A549 (cell line): ENCODE results near the gene PCOLCE2. TPM values are rescaled to one million over a fixed set of nuclear protein-coding genes. Genes with fewer than 3 reads are reported as not detected.

ENCODE experiments used
- ATAC-seq, 2 experiments: fragments of 200-7000 bp in 1 of 2; fragments of >200 bp in 1 of 2; cut with Nextera tagmentation in 1 of 2; cut with Tn5 transposase in 1 of 2; 3 replicates each; pipeline versions ENCODE4 v1.8.0 to v1.9.1; 2018 to 2020; ENCODE audit warnings: mild to moderate bottlenecking in 1 of 2, moderate library complexity in 1 of 2
- CTCF ChIA-PET: fragments of 300-600 bp; sonication (Branson Sonifier 250); formaldehyde crosslinking; extraction: SDS; loops from one replicate; lab custom pipeline; 2021; ENCODE audit warnings: antibody characterized with exemption, inconsistent platforms; lab: Yijun Ruan, JAX
- POLR2A ChIA-PET: fragments of 350-600 bp; formaldehyde crosslinking; extraction: SDS; loops from one replicate; lab custom pipeline; 2021; ENCODE audit warnings: antibody characterized with exemption, inconsistent platforms; lab: Yijun Ruan, JAX
- DNase-seq, 2 experiments: peaks; one replicate each; pipeline versions ENCODE4 v3.0.0 to v3.0.0-alpha.2; 2011 to 2016; ENCODE audit warnings: low read depth in 1 of 2, low spot score in 1 of 2
- FAIRE-seq: peaks from 2 replicates; lab custom pipeline; 2011; peaks lifted over from hg19 to GRCh38; lab: Jason Lieb, UNC
- H3K27ac ChIP-seq, 2 experiments: fragments of >200 bp; sonication (Bioruptor Twin); formaldehyde crosslinking; 3 replicates each; pipeline ENCODE4 v1.5.1; 2016 to 2017
- H3K4me1 ChIP-seq: fragments of >200 bp; sonication (Bioruptor Twin); formaldehyde crosslinking; 3 replicates; pipeline ENCODE4 v1.6.1; 2016
- H3K4me2 ChIP-seq: fragments of >200 bp; sonication (Bioruptor Twin); formaldehyde crosslinking; 3 replicates; pipeline ENCODE4 v1.6.1; 2016
- H3K4me3 ChIP-seq: fragments of >200 bp; sonication (Bioruptor Twin); formaldehyde crosslinking; 3 replicates; pipeline ENCODE4 v1.5.1; 2016
- H3K9me3 ChIP-seq: fragments of >200 bp; sonication (Bioruptor Twin); formaldehyde crosslinking; 3 replicates; pipeline ENCODE4 v1.6.1; 2016
- CBX2 ChIP-seq: fragments of 200-600 bp; sonication (generic); IDR thresholded peaks from 2 replicates; pipeline ENCODE4 v1.6.1; 2016; ENCODE audit warnings: low read depth, mild to moderate bottlenecking, borderline replicate concordance
- EHF ChIP-seq: fragments of 250-450 bp; sonication (Bioruptor Pico); IDR thresholded peaks from 2 replicates; pipeline ENCODE4 v1.5.0; 2020; ENCODE audit warnings: mild to moderate bottlenecking
- ELK1 ChIP-seq: fragments of 150-350 bp; IDR thresholded peaks from 2 replicates; pipeline ENCODE4 v1.6.1; 2014; ENCODE audit warnings: low read depth, mild to moderate bottlenecking, low read length
- FOXS1 ChIP-seq: fragments of 250-450 bp; sonication (Bioruptor Pico); IDR thresholded peaks from 2 replicates; pipeline ENCODE4 v1.5.0; 2020; ENCODE audit warnings: mild to moderate bottlenecking, moderate library complexity
- GATA3 ChIP-seq: IDR thresholded peaks from 2 replicates; pipeline ENCODE4 v1.6.1; 2012; ENCODE audit warnings: borderline replicate concordance
- HDAC2 ChIP-seq: fragments of 200-600 bp; sonication (generic); IDR thresholded peaks from 2 replicates; pipeline ENCODE4 v1.6.1; 2016
- HEYL ChIP-seq: fragments of 250-450 bp; sonication (Bioruptor Pico); IDR thresholded peaks from 2 replicates; pipeline ENCODE4 v1.8.0; 2021; ENCODE audit warnings: mild to moderate bottlenecking, moderate library complexity
- HMGXB4 ChIP-seq: fragments of 250-450 bp; sonication (Bioruptor Pico); IDR thresholded peaks from 2 replicates; pipeline ENCODE4 v1.5.0; 2021; ENCODE audit warnings: mild to moderate bottlenecking, moderate library complexity, borderline replicate concordance
- HOXB5 ChIP-seq: fragments of 250-450 bp; sonication (Bioruptor Pico); IDR thresholded peaks from 2 replicates; pipeline ENCODE4 v1.5.0; 2020; ENCODE audit warnings: mild to moderate bottlenecking, moderate library complexity
- JUNB ChIP-seq: fragments of >200 bp; sonication (Bioruptor Twin); formaldehyde crosslinking; IDR thresholded peaks from 2 replicates; pipeline ENCODE4 v1.6.1; 2016
- MAFK ChIP-seq: fragments of 450-650 bp; IDR thresholded peaks from 2 replicates; pipeline ENCODE4 v1.6.1; 2014; ENCODE audit not compliant: partially characterized antibody
- MAX ChIP-seq: IDR thresholded peaks from 2 replicates; pipeline ENCODE4 v1.6.1; 2012
- MAZ ChIP-seq: fragments of 150-350 bp; IDR thresholded peaks from 2 replicates; pipeline ENCODE4 v1.6.1; 2014; ENCODE audit warnings: antibody characterized with exemption, low read depth, low read length, borderline replicate concordance
- MYC ChIP-seq: IDR thresholded peaks from 2 replicates; pipeline ENCODE4 v1.6.1; 2012; ENCODE audit warnings: mild to moderate bottlenecking, inconsistent platforms, low read length, improper control_type of control experiment, borderline replicate concordance
- NPAS2 ChIP-seq: fragments of 250-450 bp; sonication (Bioruptor Pico); IDR thresholded peaks from 2 replicates; pipeline ENCODE4 v1.8.0; 2022; ENCODE audit warnings: mild to moderate bottlenecking, moderate library complexity, borderline replicate concordance
- NR3C1 ChIP-seq: fragments of >200 bp; sonication (Bioruptor Twin); formaldehyde crosslinking; IDR thresholded peaks from 3 replicates; pipeline ENCODE4 v1.6.1; 2017
- PBX3 ChIP-seq: IDR thresholded peaks from 2 replicates; pipeline ENCODE4 v1.6.1; 2012
- RARB ChIP-seq: fragments of 250-450 bp; sonication (Bioruptor Pico); IDR thresholded peaks from 2 replicates; pipeline ENCODE4 v1.8.0; 2021; ENCODE audit warnings: mild to moderate bottlenecking, moderate library complexity
- RNF2 ChIP-seq: fragments of 200-600 bp; sonication (generic); IDR thresholded peaks from 2 replicates; pipeline ENCODE4 v1.6.1; 2016; ENCODE audit warnings: low read depth, mild to moderate bottlenecking, antibody characterized with exemption, moderate library complexity, borderline replicate concordance
- SMC3 ChIP-seq: fragments of >200 bp; sonication (Bioruptor Twin); formaldehyde crosslinking; IDR thresholded peaks from 3 replicates; pipeline ENCODE4 v1.6.1; 2018; ENCODE audit warnings: inconsistent platforms
- TP53 ChIP-seq: fragments of 250-450 bp; sonication (Bioruptor Pico); IDR thresholded peaks from 2 replicates; pipeline ENCODE4 v1.5.0; 2021; ENCODE audit warnings: mild to moderate bottlenecking, moderate library complexity
- USF2 ChIP-seq: fragments of 450-650 bp; IDR thresholded peaks from 2 replicates; pipeline ENCODE4 v1.6.1; 2014; ENCODE audit warnings: antibody characterized with exemption
- WGBS: methylation state at CpG from one replicate; pipeline ENCODE4 v1.1.6; 2017; ENCODE audit errors: missing lambda C conversion rate; 5-methylcytosine and 5-hydroxymethylcytosine counted together
- polyA plus RNA-seq, 4 experiments: library from polyadenylated mRNA; depleted of rRNA in 3 of 4; stranded (reverse); fragments of >200 nt; fragmentation: RNase III in 1 of 4; extraction: RNeasy Plus Mini Kit Qiagen cat#74134 plus additional on column Dnase treatment in 1 of 4; gene quantifications; 2 replicates in 3 of 4; 3 replicates in 1 of 4; pipeline ENCODE4 v1.2.3, GENCODE V29; 2011 to 2017

PCOLCE2 gene
- polyA plus RNA-seq, 2 of the 4 experiments (the other 2 are of a cell fraction), result 41.0 to 43.9 TPM

- 86% methylated on average over 9 of the region's 9 CpGs for WGBS
- FAIRE-seq (no peak), ATAC-seq (no peak), DNase-seq (no peak)
- POLR2A ChIA-PET, result no interaction called here
- H3K4me1 ChIP-seq, result no peaks in the 10 kb centered on the region
- no peak overlapping the region for H3K4me2 ChIP-seq
- H3K4me3 ChIP-seq, result no peak overlapping the region
- no peak overlapping the region for H3K27ac ChIP-seq
- H3K9me3 ChIP-seq, result no peaks in the 10 kb centered on the region
- TF ChIP-seq EHF (CRISPR knock-in tag) (no peak), MAFK (no peak), NR3C1 (no peak), MYC (no peak), FOXS1 (CRISPR knock-in tag) (no peak), SMC3 (no peak), ELK1 (no peak), MAZ (no peak), CBX2 (no peak), TP53 (no peak), HOXB5 (CRISPR knock-in tag) (no peak), MAX (no peak), RARB (CRISPR knock-in tag) (no peak), GATA3 (no peak), RNF2 (no peak), JUNB (no peak), NPAS2 (CRISPR knock-in tag) (no peak), USF2 (no peak)
- CTCF ChIA-PET, result interaction anchor here (5.4 kb wide), 1 partner anchor 10 kb away, joined by 57 read pairs; no protein-coding TSS in a partner anchor
Observed at GRCh38 chr3:142818651-142819050, 70.2 kb downstream of the PCOLCE2 start.

GRCh38 chr3:142817897-142818296 lies 71.0 kb downstream of the PCOLCE2 start:
- ChIA-PET CTCF (interaction anchor here (1.0 to 5.4 kb wide), 2 partner anchors 9 to 11 kb away, joined by 3 to 57 read pairs; no protein-coding TSS in a partner anchor), POLR2A (no interaction called here)
- Histone ChIP-seq H3K4me1 (no peaks in the 10 kb centered on the region), H3K4me2 (no peak overlapping the region), H3K4me3 (no peak overlapping the region), H3K27ac (no peak overlapping the region), H3K9me3 (no peaks in the 10 kb centered on the region)
- WGBS, result 91% methylated on average over 7 of the region's 7 CpGs
- TF ChIP-seq PBX3 (no peak), HMGXB4 (CRISPR knock-in tag) (no peak), HDAC2 (no peak), HEYL (CRISPR knock-in tag) (no peak)
- ATAC-seq, result no peak
- FAIRE-seq, result no peak
- no peak for DNase-seq
